HepG2 (cell line): ENCODE results near the gene CRKL. TPM values are rescaled to one million over a fixed set of nuclear protein-coding genes. Genes with fewer than 3 reads are reported as not detected.
A peak's percentile ranks its signal among the peaks of the same experiment; 100 is the strongest.

Experiments
- AGO1 ChIP-seq: fragments of 200-400 bp; formaldehyde crosslinking; IDR thresholded peaks from 2 replicates; pipeline ENCODE4 v1.6.1; 2017; ENCODE audit warnings: mild to moderate bottlenecking, low read depth, low read length, moderate library complexity; ENCODE audit not compliant: poor library complexity, severe bottlenecking
- BRD4 ChIP-seq: sonication (generic); formaldehyde crosslinking; IDR thresholded peaks from 2 replicates; pipeline ENCODE4 v1.4.0; 2020; ENCODE audit warnings: missing genetic modification reagents
- DNMT3B ChIP-seq: conservative IDR thresholded peaks from 2 replicates; pipeline ENCODE4 v1.6.1; 2016; ENCODE audit warnings: missing biosample characterization, control low read depth
- ESRRA ChIP-seq: sonication (generic); formaldehyde crosslinking; IDR thresholded peaks from 2 replicates; pipeline ENCODE4 v1.5.1; 2020; ENCODE audit warnings: mild to moderate bottlenecking, low read depth, missing genetic modification reagents
- FOXO1 ChIP-seq: sonication (generic); formaldehyde crosslinking; IDR thresholded peaks from 2 replicates; pipeline ENCODE4 v1.4.0; 2020; ENCODE audit warnings: missing genetic modification reagents
- GATAD1 ChIP-seq: IDR thresholded peaks from 2 replicates; pipeline ENCODE4 v1.6.1; 2016; ENCODE audit warnings: missing genetic modification reagents, missing compliant biosample characterization
- MIXL1 ChIP-seq: IDR thresholded peaks from 2 replicates; pipeline ENCODE4 v1.6.1; 2016
- NFKB2 ChIP-seq: sonication (generic); formaldehyde crosslinking; IDR thresholded peaks from 2 replicates; pipeline ENCODE4 v1.4.0; 2020; ENCODE audit warnings: missing genetic modification reagents, borderline replicate concordance
- NFKBIZ ChIP-seq: IDR thresholded peaks from 2 replicates; pipeline ENCODE4 v1.6.1; 2018; ENCODE audit warnings: missing genetic modification reagents, missing compliant biosample characterization
- NKX3-1 ChIP-seq: sonication (generic); formaldehyde crosslinking; IDR thresholded peaks from 2 replicates; pipeline ENCODE4 v1.5.0; 2020; ENCODE audit warnings: missing genetic modification reagents
- PHF8 ChIP-seq: sonication (generic); formaldehyde crosslinking; IDR thresholded peaks from 2 replicates; pipeline ENCODE4 v1.5.0; 2020; ENCODE audit warnings: missing genetic modification reagents
- RXRA ChIP-seq: sonication (generic); formaldehyde crosslinking; IDR thresholded peaks from 2 replicates; pipeline ENCODE4 v1.5.1; 2020; ENCODE audit warnings: missing genetic modification reagents
- SOX6 ChIP-seq, 2 experiments: fragments of 450-650 bp in 1 of 2; sonication (generic) in 1 of 2; formaldehyde crosslinking in 1 of 2; IDR thresholded peaks; 2 replicates each; pipeline versions ENCODE4 v1.4.0 to v1.6.1; 2017 to 2020; ENCODE audit warnings: antibody characterized with exemption in 1 of 2, mild to moderate bottlenecking in 1 of 2, missing genetic modification reagents in 1 of 2
- U2AF2 ChIP-seq: fragments of 200-400 bp; formaldehyde crosslinking; IDR thresholded peaks from 2 replicates; pipeline ENCODE4 v1.6.1; 2017; ENCODE audit warnings: low read depth, mild to moderate bottlenecking, low read length
- YY1 ChIP-seq: IDR thresholded peaks from 2 replicates; pipeline ENCODE4 v1.6.1; 2011; ENCODE audit warnings: low read length, low read depth, moderate library complexity, mild to moderate bottlenecking; ENCODE audit not compliant: insufficient read depth, insufficient replicate concordance
- ZMAT3 ChIP-seq: sonication (generic); formaldehyde crosslinking; conservative IDR thresholded peaks from 2 replicates; pipeline ENCODE4 v1.7.0; 2021; ENCODE audit warnings: missing genetic modification reagents
- ZNF230 ChIP-seq: sonication (generic); formaldehyde crosslinking; IDR thresholded peaks from 2 replicates; pipeline ENCODE4 v1.4.0; 2020; ENCODE audit warnings: mild to moderate bottlenecking, missing genetic modification reagents
- ZNF451 ChIP-seq: sonication (generic); formaldehyde crosslinking; IDR thresholded peaks from 2 replicates; pipeline ENCODE4 v1.5.0; 2020; ENCODE audit warnings: mild to moderate bottlenecking, missing genetic modification reagents
- ZNF770 ChIP-seq: sonication (generic); formaldehyde crosslinking; IDR thresholded peaks from 2 replicates; pipeline ENCODE4 v1.5.0; 2020; ENCODE audit warnings: mild to moderate bottlenecking, missing genetic modification reagents
- polyA plus RNA-seq, 8 experiments: library from polyadenylated mRNA; depleted of rRNA in 3 of 8; stranded (reverse) in 7 of 8; unstranded in 1 of 8; fragments of >200 nt; fragmentation: Illumina TruSeq in 4 of 8; extraction: Trizol in 4 of 8; gene quantifications; 2 replicates each; pipeline versions ENCODE4 v1.2.1 to v1.2.3, GENCODE V29; 2011 to 2016; ENCODE audit warnings: low read depth in 4 of 8, missing spikeins in 1 of 8, mixed read lengths in 1 of 8; ENCODE audit not compliant: insufficient read depth in 1 of 8
- total RNA-seq, 5 experiments: library from RNA; depleted of rRNA; stranded (reverse); fragments of >200 nt; fragmentation: Illumina TruSeq; extraction: Trizol; gene quantifications; 2 replicates each; pipeline ENCODE4 v1.2.3, GENCODE V29; 2016; ENCODE audit warnings: low read depth in 1 of 5
- TF ChIP-seq, protein P1 (sequence below): IDR thresholded peaks from 2 replicates; pipeline ENCODE4 v1.4.0; 2020; ENCODE audit warnings: mild to moderate bottlenecking, missing genetic modification reagents
- TF ChIP-seq, protein P2 (sequence below): IDR thresholded peaks from 2 replicates; pipeline ENCODE4 v1.6.1; 2016; ENCODE audit warnings: mild to moderate bottlenecking, missing biosample characterization, missing genetic modification reagents
- TF ChIP-seq, protein P3 (sequence below): sonication (generic); formaldehyde crosslinking; IDR thresholded peaks from 2 replicates; pipeline ENCODE4 v1.4.0; 2020; ENCODE audit warnings: missing genetic modification reagents

Gene CRKL
- total and polyA plus RNA-seq, 2 of the 13 experiments (the other 11 are each of a cell fraction or from before 2014, with no cell fraction given): 37.4 to 60.6 TPM

DNA sequence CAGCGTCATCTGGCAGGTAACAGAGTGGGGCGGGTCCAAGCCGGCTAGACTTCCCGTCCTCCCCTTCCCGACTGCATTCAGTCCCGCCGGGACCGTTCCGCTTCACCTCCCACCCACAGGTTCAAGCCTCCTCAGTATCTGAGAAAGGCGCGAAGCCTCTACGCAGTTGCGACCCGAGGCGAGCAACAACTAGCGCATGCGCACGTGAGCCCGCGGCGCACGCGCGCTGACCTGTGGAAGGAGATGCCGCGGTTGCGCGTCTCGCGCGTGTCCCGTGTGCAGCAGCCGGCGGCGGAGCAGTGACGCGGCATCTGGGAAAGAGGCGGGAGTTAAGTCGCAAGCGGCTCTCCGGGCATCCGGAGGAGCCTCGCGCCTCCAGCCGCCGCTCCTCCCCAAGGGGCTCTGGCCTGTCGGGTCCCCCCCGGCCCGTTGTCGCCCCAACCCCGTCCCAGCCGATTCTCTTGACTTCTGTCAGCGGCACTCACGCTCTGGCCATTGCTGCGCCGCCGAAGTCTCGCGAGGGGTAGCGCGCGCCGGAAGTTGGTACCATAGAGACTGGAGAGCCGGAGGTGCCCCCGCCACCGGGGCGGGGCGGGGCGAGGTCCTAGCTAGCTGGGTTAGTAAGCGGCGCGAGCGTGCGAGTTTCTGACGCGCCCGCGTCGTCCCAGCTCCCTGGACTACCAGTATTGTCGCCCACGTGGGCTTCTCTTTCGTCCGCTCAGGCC is 84.6 kb downstream of the CRKL start, which contains the start of gene THAP7 (continued):
- TF ChIP-seq U2AF2 (no peak), YY1 (peak; percentile 88), GATAD1 (CRISPR knock-in tag) (peak; percentile 89), MIXL1 (CRISPR knock-in tag) (peak; percentile 64; the same call in 1 of the 2 replicates), ESRRA (CRISPR knock-in tag) (peak; percentile 57; the same call in 1 of the 2 replicates), PHF8 (CRISPR knock-in tag) (peak; percentile 84), AGO1 (no peak), ZMAT3 (peak; percentile 71; the same call in 1 of the 2 replicates), ZNF230 (peak; percentile 69), SOX6 (IDR thresholded peaks at IDR 0.05) (no peak), SOX6 (CRISPR knock-in tag; IDR thresholded peaks at IDR 0.05) (peak; percentile 82), FOXO1 (CRISPR knock-in tag) (peak; percentile 9), NFKBIZ (CRISPR knock-in tag) (0 out of 2 replicates have a peak, but pooled peaks have one; percentile 26), BRD4 (peak; percentile 92; the same call in 1 of the 2 replicates), ZNF770 (CRISPR knock-in tag) (0 out of 2 replicates have a peak, but pooled peaks have one; percentile 60), NFKB2 (CRISPR knock-in tag) (peak; percentile 56; the same call in 1 of the 2 replicates), NKX3-1 (CRISPR knock-in tag) (0 out of 2 replicates have a peak, but pooled peaks have one; percentile 23), RXRA (peak; percentile 37), ZNF451 (CRISPR knock-in tag) (no peak; the same call in 1 of the 2 replicates), DNMT3B (CRISPR knock-in tag) (0 out of 2 replicates have a peak, but pooled peaks have one; percentile 52)
- TF ChIP-seq, protein P1, sequence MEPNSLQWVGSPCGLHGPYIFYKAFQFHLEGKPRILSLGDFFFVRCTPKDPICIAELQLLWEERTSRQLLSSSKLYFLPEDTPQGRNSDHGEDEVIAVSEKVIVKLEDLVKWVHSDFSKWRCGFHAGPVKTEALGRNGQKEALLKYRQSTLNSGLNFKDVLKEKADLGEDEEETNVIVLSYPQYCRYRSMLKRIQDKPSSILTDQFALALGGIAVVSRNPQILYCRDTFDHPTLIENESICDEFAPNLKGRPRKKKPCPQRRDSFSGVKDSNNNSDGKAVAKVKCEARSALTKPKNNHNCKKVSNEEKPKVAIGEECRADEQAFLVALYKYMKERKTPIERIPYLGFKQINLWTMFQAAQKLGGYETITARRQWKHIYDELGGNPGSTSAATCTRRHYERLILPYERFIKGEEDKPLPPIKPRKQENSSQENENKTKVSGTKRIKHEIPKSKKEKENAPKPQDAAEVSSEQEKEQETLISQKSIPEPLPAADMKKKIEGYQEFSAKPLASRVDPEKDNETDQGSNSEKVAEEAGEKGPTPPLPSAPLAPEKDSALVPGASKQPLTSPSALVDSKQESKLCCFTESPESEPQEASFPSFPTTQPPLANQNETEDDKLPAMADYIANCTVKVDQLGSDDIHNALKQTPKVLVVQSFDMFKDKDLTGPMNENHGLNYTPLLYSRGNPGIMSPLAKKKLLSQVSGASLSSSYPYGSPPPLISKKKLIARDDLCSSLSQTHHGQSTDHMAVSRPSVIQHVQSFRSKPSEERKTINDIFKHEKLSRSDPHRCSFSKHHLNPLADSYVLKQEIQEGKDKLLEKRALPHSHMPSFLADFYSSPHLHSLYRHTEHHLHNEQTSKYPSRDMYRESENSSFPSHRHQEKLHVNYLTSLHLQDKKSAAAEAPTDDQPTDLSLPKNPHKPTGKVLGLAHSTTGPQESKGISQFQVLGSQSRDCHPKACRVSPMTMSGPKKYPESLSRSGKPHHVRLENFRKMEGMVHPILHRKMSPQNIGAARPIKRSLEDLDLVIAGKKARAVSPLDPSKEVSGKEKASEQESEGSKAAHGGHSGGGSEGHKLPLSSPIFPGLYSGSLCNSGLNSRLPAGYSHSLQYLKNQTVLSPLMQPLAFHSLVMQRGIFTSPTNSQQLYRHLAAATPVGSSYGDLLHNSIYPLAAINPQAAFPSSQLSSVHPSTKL (CRISPR knock-in tag): peak; percentile 63
- TF ChIP-seq, protein P2, sequence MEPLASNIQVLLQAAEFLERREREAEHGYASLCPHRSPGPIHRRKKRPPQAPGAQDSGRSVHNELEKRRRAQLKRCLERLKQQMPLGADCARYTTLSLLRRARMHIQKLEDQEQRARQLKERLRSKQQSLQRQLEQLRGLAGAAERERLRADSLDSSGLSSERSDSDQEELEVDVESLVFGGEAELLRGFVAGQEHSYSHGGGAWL (CRISPR knock-in tag): peak; percentile 90; the same call in 1 of the 2 replicates
- TF ChIP-seq, protein P3, sequence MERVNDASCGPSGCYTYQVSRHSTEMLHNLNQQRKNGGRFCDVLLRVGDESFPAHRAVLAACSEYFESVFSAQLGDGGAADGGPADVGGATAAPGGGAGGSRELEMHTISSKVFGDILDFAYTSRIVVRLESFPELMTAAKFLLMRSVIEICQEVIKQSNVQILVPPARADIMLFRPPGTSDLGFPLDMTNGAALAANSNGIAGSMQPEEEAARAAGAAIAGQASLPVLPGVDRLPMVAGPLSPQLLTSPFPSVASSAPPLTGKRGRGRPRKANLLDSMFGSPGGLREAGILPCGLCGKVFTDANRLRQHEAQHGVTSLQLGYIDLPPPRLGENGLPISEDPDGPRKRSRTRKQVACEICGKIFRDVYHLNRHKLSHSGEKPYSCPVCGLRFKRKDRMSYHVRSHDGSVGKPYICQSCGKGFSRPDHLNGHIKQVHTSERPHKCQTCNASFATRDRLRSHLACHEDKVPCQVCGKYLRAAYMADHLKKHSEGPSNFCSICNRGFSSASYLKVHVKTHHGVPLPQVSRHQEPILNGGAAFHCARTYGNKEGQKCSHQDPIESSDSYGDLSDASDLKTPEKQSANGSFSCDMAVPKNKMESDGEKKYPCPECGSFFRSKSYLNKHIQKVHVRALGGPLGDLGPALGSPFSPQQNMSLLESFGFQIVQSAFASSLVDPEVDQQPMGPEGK (CRISPR knock-in tag): peak; percentile 79
